HG02763 (cell line): ENCODE data around the gene NFIB.

ENCODE experiments used
- ATAC-seq: cut with Tn5 transposase; IDR thresholded peaks from one replicate; pipeline ENCODE4 v1.9.1; 2021; ENCODE audit warnings: mild to moderate bottlenecking, moderate library complexity; ENCODE audit not compliant: unreplicated experiment

NFIB gene

DNA sequence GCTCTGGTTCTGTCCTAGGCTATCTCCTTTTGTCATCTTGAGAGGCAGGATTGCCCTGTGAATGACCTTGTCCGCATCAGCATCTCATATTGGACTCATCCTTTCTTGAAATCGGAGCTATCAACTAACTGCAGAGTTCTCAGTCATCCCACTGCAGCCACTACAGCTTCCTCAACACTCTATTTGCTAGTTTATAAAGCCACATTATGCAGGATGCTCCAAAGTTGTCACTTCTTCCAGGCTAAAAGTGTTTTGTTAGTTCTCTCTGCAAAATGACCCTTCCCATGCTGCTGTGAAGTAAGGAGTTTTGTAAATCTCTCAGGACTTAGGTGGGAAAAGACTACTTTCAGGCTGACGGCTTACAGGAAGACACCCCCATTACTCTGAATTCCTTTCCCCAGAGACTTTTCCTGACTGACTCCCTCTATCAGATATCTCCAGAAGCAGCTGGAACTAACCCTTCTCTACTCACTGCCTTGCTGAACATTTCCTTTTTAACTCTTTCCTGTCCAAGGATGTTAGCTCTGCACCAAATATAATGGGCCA lies 257.6 kb downstream of the NFIB start:
- ATAC-seq, result no peak

DNA sequence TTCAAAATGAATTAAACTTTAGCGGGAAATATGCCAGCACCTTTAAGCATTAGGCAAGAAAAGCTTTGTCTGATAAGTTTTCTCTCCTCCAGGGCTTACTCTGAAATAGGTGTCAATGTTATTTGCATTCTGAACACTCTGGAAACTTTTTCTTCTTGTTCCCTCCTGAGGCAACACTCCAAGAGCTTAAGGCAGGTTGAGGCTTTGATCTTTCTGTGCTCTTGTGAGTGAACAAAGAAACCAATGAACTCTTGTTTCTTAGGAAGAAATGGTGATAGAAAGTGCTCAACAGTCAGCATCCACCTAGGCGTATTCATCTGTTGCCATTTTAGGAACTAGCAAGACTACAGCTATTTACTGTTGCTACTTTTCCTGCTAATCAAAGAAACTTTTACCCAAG lies 259.8 kb downstream of the NFIB start:
- ATAC-seq, result no peak

DNA sequence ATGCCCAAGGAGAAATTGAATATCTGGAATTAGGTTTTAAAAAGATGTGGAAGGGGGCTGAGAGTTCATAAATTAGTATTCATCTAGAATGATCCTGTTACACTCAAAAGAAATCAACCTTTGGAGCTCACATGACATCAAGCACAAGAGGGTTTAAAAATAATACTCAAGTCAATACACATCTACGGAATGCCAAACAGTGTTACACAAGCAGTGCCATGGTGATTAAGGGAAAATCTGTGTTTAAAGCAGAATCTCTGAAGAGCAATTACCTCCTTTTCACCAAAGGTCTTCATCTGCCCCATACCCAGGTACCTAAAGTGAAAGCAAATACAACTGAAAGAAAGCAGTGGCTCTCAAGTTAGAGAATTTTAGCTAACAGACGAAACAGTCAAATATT lies 261.6 kb downstream of the NFIB start:
- no peak for ATAC-seq

DNA sequence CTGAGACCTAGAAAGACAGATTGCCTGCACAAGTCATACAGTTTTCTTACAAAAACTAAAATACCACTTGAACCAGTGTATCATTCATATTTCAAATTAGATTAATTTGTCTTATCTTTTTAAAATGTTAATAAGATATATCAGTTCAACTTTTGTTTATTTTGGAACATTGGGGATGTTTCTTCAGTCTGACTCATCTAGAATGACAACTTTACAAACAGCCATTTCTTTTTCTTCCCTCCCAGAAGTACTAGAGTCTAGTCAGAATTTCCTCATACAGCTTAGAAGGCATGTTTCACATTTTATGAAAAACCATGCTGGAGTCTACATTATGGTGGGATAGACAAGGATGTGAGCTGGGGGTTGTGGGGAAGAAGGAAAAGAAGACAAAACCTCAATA lies 262.5 kb downstream of the NFIB start:
- ATAC-seq, result no peak

DNA sequence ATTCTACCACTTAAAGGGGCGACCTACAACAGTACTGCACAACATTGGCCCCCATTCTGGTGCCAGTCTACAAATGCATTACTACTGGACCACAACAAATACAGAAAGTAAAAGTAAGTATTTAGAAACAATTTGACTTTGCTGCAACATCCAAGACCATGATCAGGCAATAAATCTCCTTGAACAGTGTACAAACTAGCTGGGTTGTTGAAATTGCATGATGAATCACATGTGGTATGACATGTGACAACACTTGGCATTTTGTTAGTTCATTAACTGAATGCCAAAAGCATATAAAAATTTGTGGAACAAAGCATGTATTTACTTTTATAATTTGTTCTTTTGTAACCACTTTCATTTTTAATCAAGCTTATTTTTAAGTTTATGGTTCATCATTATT lies 270.5 kb downstream of the NFIB start:
- no peak for ATAC-seq

DNA sequence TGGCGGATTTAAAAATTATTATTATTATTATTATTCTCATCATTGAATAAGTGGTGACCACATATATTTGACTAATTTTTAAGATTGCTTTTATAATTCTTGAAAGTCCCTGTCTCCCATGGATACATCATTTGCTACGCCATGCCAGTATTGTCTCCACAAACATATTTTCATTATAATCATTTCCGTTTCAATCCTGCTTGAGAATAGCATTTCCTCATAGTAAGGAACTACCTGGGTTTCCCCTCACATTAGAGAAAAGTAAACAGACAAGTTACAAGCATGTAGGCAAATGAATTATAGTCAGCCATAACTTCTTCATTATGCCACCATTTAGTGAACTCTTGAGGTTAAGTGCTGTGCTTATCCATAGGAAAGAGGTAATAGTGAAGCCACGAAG lies 276.6 kb downstream of the NFIB start:
- no peak for ATAC-seq

DNA sequence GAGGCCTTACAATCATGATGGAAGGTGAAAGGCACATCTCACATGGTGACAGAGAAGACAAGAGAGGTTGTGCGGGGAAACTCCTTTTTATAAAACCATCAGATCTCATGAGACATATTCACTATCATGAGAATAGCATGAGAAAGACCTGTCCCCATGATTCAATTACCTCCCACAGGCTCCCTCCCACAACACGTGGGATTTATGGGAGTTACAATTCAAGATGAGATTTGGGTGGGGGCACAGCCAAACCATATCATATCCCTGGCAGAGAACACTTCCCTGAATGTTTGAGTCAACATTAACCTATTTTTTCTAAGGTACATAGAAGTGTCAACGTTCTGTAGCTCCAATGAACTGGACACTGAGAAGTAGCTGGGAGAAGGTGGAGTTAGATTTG lies 280.9 kb downstream of the NFIB start:
- ATAC-seq, result no peak
